ENCODE results near the gene CTSK. TPM values are rescaled to one million over a fixed set of nuclear protein-coding genes. Genes with fewer than 3 reads are reported as not detected.

Gene CTSK
- polyA plus RNA-seq = 3.8 and 11.7 TPM in 2 replicates

DNA sequence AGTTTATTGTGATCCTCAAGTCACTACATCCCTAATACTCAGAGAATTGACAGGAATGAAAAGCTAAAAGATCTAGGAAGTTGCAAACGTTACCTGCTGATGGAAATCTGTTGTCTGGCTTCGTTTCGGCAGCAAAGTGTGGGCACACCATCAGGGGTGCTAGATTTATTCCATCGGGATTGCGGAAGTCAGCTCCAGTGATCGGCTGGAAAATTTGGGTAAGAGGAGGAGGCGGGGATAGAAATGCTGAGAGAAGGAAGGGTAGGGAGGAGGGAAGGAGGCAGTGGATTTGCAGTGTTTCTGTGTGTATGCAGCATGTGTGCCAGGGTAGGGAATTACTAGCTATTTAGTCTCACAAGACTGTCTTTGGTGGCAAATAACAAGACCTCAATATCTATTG, at the start of gene CTSK:
Gene CTSK, minus strand, starts transcription at position 140 of the 400 bp plus-strand sequence. CDS start 1,455 bp downstream, outside the sequence.

DNA sequence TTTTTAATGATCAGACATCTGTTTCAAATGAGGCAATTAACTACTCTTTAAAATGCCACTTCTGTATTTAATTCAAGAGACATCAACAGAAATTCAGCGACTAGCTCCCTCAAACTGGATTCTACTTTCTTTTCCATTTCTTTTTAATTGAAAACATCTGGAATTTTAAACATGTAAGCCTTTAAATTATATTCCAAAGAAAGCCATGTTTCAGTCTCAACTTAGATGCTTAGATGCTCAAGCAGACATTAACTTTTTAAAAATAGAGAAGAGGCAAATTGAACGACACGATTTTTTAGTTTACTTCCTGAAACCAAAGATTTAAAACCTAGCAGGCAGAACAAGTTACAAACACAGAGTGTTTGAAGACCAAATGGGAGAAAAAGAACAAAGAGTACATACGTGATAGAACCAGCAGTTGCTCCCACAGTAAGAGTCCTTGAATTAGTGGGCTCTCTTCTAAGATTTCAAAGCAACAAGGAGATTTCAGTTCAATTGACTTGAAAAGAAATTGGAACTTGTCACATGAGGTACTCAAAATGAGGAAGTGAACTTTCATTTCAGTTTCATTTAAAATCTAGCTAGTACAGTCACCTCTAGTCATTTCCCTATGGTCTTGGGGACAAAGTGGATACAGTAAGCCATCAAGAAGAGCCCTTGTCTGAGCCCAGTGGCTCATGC, 42.6 kb downstream of the CTSK start, which contains the start of gene CTSS:
Gene CTSS, minus strand, starts transcription at position 483 of the 681 bp plus-strand sequence. CDS start 1,015 bp downstream, outside the sequence.

Other genes with a start within 250 kb of the CTSK start
- 4.1 and 4.2 TPM in 2 replicates for gene MCL1, start 228.7 kb downstream of the CTSK start, polyA plus RNA-seq
- 44.6 and 74.1 TPM in 2 replicates for gene ENSA, start 178.6 kb downstream of the CTSK start, polyA plus RNA-seq
- gene GOLPH3L, start 111.1 kb downstream of the CTSK start, polyA plus RNA-seq = 14.7 and 18.5 TPM in 2 replicates
- not detected in 2 replicates for gene HORMAD1, start 87.4 kb downstream of the CTSK start, polyA plus RNA-seq
- gene CTSS, start 42.5 kb downstream of the CTSK start, polyA plus RNA-seq = 0.66 and 1.7 TPM in 2 replicates
- gene ARNT, start 68.3 kb upstream of the CTSK start, polyA plus RNA-seq = 13.5 and 18.7 TPM in 2 replicates
- not detected in 2 replicates for gene CTXND2, start 78.9 kb upstream of the CTSK start, polyA plus RNA-seq
- 7.4 and 12.1 TPM in 2 replicates for gene SETDB1, start 118.1 kb upstream of the CTSK start, polyA plus RNA-seq
- gene CERS2, start 166.6 kb upstream of the CTSK start, polyA plus RNA-seq = 2.0 and 2.5 TPM in 2 replicates
- not detected in 2 replicates for gene ANXA9, start 174.0 kb upstream of the CTSK start, polyA plus RNA-seq
- gene MINDY1, start 198.6 kb upstream of the CTSK start, polyA plus RNA-seq = 0.55 and 1.1 TPM in 2 replicates
- gene PRUNE1, start 200.2 kb upstream of the CTSK start, polyA plus RNA-seq = 13.0 and 22.9 TPM in 2 replicates
- gene BNIPL, start 228.3 kb upstream of the CTSK start, polyA plus RNA-seq = 0.26 and 0.60 TPM in 2 replicates
- 12.8 and 18.3 TPM in 2 replicates for gene C1orf56, start 239.5 kb upstream of the CTSK start, polyA plus RNA-seq

All from Purkinje cell (primary cell).